NCI-H2029 (cell line): ENCODE measurements around the gene PDCD11.
"Not testable (repeated sequence)": the region's sequence is repeated elsewhere in the genome, so short reads cannot be mapped to it uniquely, and the experiment has no call there.

Source experiments
- DNase-seq: peaks from one replicate; lab custom pipeline; 2025; lab: John Stamatoyannopoulos, UW

The PDCD11 gene

DNA sequence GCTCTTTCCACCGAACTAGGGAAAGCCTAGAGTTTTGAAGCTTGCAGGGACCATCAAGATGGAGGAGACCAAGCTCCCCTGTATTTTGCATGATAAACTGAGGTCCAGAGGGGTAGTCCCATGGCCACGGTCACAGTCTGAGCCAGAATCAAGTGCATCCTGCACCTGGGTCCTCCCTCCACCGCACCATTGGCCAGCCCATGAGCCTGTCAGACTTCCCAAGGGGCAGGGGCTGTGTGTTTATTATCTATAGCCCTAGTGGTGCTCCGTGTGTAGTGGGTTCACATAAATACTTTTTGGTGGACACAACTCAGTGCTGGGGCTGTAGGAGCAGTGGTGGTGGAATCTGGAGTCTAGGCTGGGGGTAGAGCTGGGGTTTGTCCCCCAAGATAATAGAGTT lies 79.0 kb downstream of the PDCD11 start:
- DNase-seq: no peak

DNA sequence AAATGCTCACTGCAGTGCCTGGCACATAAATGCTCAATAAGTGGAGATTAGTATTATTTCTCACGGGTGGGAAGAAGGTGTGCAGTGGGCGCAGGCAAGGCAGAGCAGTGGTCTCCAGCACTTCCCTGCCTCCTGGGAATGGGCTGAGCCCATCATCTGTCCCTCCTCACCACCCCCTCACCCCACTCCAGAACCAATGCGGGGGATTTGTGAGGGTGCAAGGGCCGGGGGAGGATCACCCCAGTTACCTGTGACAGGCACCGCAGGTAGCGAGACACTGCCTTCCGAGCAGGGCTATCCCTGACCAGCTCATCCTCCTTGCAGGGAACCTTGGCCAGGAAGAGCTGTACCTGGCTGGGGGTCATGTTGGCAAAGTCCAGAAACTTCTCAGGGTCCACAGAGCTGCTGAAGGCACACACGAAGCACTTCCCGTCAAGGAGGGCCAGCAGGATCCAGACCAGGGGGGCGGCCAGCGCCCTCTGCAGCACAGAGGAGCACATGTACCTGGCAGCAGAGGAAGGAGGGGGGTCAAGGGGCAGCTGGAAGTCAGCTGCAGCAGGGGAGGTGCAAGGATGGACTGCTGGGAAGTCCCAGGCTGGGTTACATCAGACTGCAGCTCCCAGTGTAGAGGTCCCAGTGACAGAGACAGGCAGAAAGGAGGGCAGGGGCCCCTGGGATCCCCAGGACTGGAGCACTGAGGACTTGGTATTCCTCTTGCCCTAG lies 79.8 kb downstream of the PDCD11 start:
- no peak for DNase-seq

DNA sequence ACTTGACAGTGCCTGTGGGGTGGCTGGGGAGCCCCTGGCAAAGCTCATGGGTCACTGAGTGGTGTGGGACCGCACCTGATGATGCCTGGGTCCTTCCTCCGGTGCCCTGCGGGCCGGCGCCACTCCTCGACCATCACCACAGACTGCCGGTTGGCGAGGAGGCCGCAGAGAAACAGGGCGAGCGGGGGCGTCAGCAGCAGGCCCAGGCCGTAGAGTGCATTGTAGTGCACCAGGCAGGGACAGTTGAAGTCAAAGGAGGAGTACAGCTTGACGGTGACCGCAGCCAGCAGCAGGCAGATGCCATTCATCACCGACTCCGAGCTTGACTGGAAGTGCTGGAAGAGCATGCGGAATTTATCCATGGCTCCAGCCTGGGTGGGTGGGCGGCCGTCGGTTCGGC lies 82.2 kb downstream of the PDCD11 start:
- no peak for DNase-seq

DNA sequence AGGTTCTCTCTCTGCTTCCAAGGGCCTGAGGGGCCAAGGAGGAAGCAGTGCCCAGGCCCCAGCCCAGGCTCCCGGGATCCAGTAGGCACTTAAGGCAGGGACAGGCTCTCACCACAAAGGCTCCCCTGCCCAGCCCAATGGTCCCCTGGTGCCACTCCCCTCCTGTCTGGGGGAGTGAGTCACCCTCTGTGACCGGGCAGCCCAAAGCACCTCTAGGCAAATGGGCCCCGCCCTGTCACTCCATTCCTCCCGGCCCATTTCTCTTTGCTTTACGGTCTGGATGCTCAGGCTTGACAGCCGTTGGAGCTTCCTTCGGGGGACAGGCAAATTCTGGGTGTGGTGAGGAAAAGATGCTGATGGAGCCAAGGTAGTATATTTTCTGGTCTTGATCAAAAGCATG lies 82.7 kb downstream of the PDCD11 start, which contains the start of gene CALHM3:
CALHM3 (minus strand) TSS at position 106 of the 400 bp plus-strand sequence. CDS start 208 bp downstream, outside the sequence.
- no peak for DNase-seq

DNA sequence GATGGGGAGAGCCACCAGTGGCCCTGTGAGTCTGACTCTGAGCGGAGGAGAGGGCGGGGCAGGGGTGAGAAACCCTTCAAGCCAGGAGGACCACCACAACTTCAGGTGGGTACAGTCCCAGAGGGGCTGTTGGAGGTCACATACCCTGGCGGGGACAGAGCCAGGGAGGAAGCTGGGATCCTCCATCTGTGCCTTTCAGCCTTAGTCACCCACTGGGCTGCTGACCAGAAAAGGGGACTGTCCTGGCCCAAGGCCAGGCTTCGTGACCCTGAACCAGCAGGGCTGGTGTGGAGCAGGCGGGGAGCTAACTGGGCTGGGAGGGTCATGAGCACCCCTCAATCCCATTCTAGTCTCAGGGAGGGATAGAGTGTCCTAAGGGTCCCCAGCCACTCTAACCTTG lies 84.1 kb downstream of the PDCD11 start:
- DNase-seq: no peak

DNA sequence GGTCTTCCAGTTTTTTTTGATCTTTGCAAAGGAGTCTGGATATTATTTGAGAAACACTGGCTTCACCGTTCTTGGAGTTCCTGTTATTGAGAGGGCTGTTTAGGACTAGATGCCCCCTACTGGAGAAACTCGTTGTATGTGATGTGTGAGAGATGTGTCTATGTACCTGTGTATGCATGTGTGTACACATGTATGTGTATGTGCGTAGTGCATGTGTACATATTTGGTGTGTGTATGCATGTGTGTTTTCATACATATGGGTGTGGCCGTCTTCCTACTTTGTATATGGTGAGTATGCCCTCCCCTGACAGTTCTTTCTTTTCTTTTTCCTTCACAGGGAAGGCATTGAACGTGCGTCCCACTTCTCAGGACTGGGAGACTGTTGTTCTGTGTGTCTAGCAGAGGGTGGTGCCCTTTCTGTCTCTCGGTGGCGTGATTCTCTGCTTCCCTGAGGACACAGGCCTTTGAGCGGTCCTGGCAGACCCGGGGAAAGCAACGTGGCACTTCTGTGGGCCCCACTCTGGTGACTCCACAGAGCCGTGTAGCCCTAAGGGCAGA lies 85.6 kb downstream of the PDCD11 start:
- DNase-seq: no peak

DNA sequence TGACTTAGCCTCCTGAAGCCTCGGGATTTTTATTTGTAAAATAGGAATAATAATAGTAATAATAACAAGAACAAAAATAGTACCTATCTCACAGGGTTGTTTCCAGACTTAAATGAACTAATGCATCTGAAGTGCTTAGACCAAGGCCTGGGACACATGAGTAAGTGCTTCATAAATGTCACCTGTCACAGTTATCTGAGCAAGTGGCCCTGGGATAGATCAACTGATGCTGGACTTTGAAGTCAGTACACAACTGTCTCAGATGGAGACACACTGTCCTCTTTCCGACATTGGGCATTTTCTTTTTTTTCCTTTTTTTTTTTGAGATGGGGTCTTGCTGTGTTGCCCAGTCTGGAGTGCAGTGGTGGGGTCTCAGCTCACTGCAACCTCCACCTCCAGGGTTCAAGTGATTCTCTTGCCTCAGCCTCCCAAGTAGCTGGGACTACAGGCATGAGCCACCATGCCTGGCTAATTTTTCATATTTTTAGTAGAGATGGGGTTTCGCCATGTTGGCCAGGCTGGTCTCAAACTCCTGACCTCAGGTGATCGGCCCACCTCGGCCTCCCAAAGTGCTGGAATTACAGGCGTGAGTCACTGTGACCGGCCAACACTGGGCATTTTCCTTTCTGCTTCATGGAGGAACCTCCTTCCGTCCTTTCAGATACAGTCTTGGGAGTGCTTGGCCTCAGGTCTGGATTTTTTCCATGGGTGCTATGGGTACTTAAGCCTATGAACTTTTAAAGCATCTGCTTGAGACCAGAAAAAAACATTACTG lies 90.4 kb downstream of the PDCD11 start:
- not testable (repeated sequence) for DNase-seq

DNA sequence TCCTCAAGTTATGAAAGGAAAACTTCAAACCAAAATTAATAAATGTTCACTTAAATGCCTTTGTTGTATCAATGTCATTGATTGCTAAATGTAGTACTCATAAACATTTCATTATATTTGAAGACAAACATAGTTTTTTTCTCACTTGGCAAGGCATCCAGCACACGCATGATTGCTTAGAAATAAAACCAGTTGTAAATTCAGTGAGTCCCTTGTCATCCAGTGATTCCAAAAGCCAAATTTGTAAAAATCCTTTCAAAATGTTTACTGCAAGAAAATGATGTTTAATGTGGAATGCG lies 90.9 kb downstream of the PDCD11 start:
- DNase-seq: no peak

DNA sequence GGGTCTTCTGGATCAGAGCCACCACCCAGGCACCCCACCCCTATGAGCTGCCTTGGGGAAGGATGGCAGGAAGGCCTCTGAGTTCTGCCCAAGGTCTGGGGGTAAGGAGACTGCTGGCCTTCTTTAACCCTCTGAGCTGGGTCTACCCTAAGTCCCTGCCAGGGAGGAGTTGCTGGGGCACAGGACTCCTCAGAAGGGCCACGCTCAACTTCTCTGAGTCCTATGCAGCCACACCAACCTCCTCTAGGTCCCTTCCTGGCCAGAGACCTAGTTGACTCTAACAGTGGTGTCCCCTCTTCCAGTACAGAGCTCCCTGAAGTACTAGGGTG lies 94.5 kb downstream of the PDCD11 start:
- no peak for DNase-seq

DNA sequence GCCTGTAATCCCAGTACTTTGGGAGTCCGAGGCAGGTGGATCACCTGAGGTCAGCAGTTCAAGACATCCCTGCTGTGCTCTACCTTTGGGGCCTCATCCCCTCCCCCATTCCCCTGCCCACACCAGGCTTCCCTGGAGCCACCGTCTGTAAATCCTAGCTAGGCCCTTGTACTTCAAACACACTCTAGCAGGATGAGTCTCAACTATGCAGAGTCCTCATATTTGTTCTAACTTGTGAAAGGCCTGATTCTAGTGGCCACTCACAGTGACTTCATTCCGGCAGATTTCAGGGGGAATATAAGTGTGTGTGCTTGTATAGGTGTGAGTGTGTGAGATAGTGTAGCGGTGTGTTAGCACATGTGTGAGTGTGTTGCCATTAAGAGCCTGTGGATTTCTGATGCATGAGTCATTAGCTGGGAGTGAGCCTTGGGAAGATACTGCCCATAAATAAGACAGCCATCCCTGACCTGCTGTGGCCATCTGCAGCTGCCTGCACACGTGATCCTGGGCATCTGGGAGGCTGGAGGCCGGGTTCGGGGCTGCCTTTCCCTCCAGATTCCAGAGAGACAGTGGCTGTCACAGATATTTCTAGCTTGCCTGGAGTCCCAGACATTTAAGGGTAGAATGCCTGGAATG lies 95.4 kb downstream of the PDCD11 start:
- no peak for DNase-seq

DNA sequence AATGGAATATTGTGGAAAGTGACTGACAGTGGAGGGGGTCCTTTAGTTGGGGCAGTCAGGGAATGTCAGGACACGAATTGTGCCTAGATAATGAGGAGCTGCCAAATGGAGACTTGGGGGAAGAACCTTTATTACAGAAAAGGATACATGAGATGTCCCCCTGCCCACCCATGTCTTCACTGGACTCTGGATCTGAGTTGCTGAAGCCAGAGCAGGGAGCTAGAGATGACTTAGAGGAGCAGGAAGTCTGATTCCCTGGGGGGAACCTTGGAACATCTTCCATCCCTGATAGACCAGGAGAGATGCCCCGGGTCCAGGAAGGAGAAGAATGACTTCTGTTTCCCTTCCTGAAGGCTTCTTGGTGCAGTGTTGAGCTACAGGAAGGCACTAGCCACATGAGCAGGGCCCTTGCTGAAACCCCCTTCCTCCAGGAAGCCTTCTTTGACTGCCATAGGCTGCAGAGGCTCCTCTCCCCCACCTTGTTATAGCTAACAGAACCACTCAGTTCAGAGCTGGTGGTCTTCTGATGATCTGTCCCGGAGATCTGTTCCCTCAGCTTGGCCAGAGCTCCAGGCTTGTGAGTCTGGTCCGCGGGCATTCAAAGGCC lies 96.3 kb downstream of the PDCD11 start:
- no peak for DNase-seq

DNA sequence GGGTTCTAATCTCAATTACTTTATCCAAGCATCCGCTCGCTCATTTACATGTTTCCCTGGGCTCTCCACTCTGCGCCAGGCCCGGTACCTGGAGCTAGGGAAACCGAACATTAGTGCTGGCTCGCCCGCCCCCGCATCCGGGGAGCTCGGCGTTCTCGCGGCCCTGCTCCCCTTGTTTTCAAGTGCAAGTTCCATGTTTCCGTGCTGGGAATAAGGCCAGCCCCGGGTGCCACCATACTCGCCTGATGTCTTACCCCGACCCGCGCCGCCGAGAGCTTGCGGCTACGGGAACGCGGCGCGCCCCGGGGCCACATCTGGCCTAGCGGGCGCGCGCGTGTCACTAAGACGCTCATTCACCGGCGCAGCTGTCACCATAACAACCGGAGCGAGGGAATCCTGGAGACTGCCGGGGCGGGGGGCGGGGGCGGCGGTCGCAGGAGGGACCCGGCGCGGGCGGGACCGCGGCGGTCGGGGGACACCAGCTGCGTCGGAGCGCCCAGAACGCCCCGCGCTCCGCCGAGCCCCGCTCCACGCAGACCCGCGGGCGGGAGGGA lies 97.0 kb downstream of the PDCD11 start, which contains the start of gene NEURL1:
NEURL1 (plus strand) TSS at position 344 of the 554 bp plus-strand sequence. CDS start 683 bp downstream, outside the sequence.
- peak; percentile 10 for DNase-seq

DNA sequence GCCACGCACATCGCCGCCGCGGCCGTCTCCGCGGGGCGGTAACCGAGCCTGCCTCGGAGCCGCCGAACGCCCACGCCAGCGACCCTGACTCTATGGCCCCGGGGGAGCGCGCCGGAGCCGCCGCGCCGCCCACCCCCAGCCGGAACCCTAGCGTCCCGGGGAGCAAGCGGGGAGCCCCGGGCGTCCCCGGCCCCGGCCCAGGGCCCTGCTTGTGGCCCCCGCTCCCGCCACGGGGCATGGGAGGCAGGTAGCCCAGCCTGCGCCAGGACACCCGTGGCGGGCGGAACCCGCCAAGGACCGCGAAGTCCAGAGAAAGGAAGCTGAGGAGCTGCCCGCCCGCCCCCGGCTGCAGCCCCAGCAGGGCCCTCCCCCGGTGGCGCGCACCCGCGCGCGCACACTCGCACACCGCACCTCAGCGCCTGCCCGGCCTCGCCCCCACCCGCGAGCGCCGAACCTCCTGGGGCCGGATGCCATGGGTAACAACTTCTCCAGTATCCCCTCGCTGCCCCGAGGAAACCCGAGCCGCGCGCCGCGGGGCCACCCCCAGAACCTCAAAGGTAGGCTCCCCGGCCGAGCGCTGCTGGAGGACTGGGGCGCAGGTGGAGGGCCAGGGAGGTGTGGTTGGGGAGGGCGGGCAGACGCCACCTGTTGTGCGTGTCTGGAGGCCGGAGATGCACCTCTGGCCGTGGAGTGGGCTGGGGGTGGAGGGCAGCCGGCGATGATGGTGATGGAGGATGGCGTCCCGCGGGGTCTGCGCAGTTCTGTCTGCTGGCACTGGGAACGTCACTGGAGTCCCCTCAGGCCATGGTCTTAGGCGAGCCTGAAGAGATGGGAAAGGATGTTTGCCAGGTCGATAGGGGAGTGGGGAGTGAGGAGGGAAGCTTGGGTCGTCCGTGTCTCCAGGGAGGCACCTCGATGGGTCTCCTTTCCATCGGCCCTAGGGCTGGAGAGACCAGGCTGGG lies 97.8 kb downstream of the PDCD11 start:
- DNase-seq: no peak

DNA sequence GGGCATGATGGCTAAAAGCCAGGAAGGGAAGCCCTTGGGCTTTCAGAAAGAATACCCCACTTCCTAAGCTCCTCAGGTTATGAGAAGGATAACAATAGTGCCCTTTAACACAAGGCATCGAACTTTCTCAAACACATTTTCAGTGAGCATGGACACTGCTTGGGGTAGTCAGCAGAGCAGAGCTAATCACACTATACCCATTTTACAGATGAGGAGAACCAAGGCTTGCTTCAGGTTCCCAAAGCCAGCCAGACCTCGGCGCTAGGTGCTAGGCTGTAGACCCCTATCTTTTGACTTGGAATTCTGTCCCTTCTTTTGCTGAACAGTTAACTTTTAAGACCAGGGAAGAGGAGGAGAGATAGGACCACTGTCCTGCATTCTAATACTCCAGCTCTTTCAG lies 98.9 kb downstream of the PDCD11 start:
- no peak for DNase-seq
